GM19467 (cell line): ENCODE measurements around the gene SIMC1.
"Not testable (repeated sequence)": the region's sequence is repeated elsewhere in the genome, so short reads cannot be mapped to it uniquely, and the experiment has no call there.

Source experiments
- ATAC-seq: cut with Tn5 transposase; IDR thresholded peaks from one replicate; pipeline ENCODE4 v1.9.1; 2021; ENCODE audit warnings: mild to moderate bottlenecking, moderate library complexity; ENCODE audit not compliant: unreplicated experiment

Gene SIMC1

DNA sequence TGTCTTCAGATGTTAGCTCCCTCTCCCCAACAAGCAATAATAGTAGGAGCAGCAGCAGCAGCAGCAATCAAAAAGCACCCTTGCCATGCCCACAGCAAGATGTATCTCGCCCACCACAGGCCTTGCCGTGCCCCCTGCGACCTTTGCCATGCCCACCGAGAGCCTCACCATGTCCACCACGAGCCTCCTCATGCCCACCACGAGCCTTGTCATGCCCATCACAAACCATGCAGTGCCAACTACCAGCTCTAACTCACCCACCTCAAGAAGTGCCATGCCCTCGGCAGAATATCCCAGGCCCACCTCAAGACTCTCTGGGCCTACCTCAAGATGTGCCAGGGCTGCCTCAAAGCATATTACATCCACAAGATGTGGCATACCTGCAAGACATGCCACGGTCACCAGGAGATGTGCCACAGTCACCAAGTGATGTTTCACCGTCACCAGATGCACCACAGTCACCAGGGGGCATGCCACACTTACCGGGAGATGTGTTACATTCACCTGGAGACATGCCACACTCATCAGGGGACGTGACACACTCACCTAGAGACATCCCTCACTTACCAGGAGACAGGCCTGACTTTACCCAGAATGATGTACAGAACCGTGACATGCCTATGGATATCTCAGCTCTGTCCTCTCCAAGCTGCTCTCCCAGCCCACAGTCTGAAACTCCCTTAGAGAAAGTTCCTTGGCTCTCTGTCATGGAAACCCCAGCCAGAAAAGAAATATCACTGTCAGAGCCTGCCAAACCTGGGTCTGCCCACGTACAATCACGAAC, 52.0 kb downstream of the SIMC1 start:
- ATAC-seq = not testable (repeated sequence)

DNA sequence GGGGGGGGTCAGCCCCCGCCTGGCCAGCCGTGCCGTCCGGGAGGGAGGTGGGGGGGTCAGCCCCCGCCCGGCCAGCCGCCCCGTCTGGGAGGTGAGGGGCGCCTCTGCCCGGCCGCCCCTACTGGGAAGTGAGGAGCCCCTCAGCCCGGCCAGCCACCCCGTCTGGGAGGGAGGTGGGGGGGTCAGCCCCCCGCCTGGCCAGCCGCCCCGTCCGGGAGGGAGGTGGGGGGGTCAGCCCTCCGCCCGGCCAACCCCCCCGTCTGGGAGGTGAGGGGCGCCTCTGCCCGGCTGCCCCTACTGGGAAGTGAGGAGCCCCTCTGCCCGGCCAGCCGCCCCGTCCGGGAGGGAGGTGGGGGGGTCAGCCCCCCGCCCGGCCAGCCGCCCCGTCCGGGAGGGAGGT, 67.1 kb downstream of the SIMC1 start:
- ATAC-seq = not testable (repeated sequence)

DNA sequence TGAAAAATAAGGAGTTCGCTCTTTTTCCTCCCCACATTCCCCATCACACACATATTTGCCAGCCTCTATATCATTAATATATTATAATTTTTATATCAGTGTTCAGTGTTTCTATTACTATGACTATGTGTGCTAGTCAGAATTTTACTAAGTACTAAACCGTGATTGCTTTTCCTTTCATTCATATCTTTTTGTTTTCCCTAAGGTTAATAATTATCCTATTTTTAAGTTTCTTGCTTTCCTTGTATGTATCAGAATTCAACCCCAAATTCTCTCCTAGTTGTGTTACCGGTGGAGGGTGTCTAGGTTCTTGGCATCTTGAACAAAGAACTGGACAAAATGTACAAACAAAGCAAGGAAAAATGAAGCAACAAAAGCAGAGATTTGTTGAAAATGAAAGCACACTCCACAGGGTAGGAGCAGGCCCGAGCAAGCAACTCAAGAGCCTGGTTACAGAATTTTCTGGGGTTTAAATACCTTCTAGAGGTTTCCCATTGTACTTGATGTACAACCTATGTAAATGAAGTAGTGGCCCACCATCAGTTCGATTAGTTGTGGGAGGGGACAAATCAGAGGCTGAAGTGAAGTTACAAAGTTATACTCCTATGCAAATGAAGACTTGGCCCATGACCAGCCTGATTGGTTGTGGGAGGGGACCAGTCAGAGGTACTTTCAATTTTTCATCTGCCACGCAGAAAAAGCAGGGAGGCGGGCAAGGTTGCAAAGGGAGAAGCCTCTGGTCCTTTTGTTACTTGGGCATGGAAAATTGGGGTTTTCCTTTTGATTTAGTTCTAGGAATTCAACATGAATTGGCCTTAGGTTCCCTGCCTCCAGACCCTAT, 79.5 kb downstream of the SIMC1 start:
- no peak for ATAC-seq

DNA sequence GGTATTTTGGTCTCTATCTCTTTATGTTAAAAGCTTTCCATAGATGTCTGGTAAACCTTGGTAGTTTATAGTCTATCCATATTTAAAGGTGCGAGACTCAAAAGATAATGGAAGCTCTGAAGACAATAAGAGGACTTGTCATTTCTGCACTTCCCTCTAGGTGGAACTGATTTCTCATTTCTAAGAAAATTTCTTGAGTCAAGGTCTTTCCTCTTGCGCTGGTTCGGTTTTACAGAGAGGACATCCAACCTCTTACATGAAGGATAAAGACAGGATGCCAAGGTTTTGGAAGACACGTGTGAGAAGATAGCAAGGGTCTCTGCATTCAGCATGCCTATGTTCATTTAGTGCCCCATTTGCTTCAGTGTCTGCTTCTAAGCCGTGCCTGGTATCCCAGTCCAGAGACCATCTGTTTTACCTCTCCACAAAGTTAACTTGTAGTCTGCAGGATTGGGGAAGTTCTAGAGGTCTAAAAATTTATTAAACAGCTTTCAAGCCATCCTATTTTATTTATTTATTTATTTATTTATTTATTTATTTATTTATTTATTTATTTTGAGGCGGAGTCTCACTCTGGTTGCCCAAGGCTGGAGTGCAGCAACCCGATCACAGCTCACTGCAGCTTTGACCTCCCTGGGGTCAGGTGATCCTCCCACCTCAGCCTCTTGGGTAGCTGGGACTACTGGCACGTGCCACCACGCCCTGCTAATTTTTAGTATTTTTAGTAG, 81.8 kb downstream of the SIMC1 start:
- no peak for ATAC-seq

DNA sequence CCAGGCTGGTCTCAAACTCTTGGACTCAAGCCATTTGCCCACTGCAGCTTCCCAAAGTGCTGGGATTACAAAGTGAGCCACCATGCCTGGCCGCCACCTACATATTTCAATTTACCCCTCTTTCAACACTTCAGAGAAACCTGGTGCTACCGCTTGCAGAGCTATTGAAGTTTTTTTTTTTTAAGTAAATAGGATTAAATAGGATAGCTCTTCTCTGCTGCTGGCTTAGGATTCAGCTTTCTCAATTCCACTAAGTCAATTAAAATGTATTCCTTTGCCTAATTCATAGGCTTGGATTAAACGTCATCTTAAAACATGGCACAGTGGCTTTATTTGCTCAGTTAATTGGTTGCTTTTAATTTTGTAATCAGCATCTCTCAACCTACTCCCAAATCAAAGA, 82.4 kb downstream of the SIMC1 start:
- no peak for ATAC-seq

DNA sequence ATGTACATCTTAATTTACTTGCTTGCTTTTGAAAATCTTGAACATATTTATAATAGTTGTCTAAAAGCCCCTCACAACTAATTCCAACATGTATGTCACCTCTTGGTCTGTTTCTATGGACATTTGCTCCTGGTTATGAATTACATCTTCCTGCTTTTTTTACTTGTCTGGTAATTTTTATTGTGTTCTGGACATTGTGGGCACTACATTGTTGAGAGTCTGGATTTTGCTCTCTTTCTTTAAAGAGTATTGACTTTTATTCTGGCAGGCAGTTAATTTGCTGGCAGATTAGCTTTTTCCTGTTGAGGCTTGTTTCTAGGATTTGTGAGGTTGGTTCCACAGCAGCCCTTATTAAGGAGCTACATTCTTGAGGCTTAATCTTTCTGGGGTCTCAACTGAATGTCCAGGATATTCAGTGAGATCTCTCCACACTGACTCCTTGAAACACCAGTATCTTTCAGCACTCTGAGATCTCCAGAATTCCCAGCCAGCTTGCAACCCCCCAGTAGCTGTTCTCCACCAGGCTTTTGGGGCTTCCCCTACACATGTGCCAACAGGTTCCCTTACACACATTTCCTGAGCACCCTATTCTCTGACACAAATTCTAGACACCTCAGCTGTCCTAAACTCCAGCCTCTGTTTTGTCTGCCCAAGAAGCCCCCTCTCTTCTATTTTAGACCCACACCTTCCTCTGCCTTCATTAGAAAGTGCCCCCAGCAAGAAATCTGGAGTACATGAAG, 96.0 kb downstream of the SIMC1 start:
- no peak for ATAC-seq

DNA sequence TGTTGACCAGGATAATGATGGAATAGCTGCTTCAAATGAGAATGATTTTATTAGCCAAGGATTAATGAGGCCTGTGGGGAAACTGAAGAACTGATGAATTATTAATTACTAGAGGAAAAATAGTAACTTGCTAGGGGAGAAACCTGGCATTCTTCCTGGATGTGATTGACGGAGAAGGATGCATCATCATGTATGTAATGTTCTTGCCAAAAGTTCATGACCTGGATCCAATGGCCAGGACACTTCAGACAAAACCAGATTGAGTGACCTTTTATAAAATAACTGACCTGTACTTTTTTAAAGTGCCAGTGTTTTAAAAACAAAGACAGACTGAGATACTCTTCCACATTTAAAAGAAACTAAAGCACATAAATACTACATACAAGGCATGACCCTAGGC, 99.7 kb downstream of the SIMC1 start:
- ATAC-seq = no peak

DNA sequence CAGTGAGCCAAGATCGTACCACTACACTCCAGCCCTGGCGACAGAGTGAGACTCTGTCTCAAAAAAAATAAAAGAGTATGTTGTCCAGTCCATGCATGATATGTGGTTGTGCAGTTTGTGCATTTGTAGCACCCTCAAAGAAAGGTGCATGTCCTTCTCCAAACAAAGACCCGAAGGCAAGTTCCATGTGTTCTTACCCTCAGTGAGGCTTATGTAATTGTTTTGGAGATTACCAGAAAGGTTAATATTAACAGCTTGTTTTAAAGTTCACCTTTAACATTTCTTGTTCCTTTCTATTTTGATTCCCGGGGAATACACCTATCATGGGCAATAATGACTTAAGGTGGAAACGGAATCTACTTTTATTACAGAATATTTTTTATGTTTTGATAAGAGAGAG, 101.1 kb downstream of the SIMC1 start:
- ATAC-seq = no peak

DNA sequence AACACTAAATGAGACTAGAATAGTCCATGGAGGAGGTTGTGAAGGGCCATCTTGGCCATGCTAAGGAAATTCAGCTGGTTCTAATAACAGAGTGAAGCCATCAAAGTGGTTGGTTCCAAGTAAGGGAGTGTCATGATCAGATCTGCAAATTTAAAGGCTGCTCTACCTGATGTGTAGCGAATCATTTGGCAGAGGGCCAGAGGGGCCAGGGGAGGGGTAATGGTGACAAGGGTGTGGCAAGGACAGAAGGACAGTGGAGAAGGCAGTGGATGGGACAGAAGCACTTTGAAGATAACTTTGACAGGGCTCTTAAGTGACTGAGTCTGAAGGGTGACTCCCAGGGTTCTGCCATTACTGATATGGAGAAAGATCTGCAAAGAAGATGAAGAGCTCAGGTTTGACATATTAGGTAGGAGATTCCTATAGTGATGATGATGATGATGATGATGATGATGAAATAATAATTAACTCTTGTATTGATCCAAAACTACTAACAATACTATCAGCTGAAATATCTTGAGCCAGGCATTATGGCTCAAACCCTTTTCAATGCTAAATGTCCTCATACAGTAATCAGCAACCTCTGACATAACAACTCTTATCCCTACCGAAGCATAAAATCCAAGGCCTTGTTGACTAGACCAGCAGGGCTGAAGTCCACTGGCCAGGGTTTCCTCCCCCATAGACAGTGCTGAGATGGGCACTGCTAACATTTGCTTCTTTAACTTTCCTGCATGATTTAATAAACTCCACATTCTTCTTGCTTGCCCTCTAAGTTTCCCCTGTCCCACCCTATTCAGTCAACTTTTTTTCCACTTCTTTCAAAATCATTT, 103.3 kb downstream of the SIMC1 start:
- no peak for ATAC-seq

DNA sequence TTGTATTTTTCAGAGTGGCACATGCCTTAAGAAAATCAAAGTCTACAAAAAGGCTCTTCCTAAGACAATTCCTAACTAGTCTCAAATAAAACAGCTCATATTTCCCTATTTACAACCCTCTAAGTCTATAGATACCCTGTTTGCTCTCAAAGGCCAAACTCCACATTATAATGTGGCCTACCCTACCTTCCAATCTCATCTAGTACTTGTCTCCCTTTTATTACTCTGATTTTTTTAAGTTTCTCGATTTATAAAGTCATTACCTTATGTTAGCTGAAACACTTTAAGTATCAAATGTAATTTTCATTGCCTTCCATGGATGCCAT, 103.9 kb downstream of the SIMC1 start:
- ATAC-seq = no peak

DNA sequence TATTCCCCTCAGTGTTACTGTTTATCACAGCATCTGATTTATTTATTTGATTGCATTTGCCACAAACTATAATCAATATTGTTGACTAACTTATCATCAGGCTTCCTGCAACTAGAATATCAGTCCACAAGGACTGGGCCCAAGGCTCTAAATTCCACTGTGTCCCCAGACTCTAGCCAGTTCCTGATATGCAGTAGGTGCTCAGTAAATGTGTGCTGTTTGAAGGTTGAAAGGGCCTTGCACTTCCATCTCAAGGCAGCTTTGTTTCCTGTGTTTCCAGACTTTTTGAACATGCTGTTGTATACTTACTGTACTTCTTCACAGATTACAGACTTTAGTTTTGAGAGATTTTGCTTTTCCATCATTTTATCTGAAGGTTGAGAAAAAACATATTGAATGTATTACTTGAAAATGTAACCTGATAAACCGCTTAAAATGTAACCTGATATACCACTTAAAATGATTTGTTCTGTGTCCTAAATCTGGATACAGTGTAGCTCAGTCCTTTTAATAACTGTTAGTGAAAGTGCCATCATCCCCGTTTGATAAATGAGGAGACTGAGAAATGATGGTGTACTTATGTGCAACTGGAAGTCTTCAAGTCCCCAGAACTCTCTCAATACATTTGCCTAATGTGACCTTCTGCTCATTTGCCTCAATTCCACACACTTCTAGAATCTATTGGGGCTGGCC, 104.7 kb downstream of the SIMC1 start:
- no peak for ATAC-seq

DNA sequence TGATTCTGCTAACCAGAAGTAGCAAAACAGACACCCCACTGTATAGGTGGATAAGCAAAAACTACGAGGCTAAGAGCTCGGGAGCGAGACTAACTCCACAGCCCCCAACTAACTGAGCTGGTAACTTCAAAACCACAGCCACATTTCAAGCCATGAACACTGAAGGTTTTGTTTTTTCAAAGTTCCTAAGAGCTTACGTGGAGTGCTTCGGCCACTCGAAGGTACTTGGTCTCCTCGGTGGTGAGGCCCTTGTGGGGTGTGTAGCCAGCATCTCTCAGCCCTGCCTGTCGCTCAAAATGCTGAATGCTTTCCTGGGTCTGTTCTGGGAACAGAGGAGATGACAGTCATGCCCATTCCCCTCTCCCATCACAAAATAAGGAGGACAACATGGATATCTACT, 112.2 kb downstream of the SIMC1 start:
- ATAC-seq = no peak

DNA sequence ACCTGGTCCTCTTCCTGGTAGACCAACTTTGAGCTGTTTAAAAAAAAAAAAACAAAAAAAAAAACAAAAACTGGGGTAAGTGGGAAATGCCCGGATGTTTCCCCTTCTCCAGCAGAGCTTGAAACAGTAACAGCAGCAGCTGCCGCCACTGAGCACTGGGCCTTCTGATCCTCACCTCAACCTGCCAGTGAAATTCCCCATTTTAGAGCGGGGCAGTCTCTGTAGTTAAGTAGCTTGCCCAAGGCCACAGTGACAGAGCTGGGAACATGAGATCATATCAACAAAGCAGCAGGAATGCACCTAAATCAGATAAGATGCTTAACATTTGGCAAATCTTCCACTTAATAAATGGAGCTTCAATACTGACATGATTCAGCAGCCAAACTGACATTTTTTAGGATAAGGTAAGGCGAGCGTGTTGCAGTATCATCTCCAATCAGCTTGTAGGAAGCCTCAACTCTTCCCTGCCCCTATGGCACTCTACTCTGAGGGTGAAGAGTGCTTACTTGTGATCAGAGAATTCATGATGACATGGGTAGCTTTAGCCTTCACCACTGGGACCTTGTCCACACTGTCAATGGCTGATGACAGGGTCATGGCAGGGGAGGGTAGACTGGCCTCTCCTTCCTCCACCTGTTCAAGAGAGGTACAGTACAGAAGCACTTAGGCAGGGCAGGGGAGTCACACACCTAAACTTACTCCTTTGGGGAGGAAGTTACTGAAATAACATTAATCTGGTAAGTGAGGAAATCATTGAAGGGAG, 114.1 kb downstream of the SIMC1 start:
- ATAC-seq = no peak

DNA sequence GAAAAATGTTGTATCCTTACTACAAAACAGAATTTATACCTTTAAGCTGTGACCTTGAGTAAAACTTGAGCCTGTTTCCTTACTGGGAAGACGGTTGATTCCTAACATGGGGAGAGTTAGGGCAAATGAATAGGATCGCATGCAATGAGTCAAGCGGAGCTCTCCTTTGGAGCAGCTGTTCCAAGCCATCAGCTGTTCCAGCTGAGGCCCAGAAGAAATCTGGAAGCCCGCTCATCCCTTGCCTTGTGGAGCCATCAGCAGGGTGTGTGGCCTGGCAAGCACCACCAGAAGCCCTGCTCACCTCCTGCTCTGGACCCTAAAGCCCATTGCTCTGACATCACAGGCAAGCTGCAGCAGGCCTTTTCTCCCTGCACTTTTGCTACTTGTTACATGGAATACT, 115.3 kb downstream of the SIMC1 start:
- no peak for ATAC-seq

DNA sequence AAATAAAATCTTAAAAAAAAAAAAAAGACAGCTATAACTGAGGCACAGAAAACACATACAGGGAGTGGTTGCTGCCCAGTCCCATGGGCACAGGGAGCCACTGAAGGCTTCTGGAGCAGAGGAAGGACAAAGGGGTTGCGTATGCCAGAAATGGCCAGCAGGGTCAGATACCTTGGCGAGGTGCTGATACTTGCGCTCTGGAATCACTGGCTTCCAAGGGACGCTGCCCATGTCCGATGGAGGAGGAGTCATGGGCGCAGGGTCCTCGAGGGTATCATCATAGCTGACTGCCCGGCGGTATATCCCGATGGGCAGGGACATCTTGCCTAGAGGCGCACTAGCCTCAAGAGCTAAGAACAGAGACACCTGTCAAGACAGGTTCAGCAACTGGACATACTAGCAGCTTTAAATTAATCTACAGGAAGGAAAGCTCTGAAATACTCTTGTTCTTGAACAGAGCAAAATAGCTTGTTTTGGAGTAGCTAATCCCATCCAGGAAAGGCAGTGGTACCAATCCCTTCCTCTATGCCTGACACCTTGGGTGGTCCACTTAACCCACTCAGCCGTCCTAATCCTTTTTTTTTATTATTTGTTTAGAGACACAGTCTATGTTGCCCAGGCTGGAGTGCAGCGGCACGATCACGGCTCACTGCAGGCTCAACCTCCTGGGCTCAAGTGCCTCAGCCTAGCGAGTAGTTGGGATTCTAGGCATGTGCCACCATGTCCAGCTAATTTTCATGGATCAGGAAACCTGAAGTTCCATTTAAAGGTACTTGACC, 117.4 kb downstream of the SIMC1 start:
- no peak for ATAC-seq

DNA sequence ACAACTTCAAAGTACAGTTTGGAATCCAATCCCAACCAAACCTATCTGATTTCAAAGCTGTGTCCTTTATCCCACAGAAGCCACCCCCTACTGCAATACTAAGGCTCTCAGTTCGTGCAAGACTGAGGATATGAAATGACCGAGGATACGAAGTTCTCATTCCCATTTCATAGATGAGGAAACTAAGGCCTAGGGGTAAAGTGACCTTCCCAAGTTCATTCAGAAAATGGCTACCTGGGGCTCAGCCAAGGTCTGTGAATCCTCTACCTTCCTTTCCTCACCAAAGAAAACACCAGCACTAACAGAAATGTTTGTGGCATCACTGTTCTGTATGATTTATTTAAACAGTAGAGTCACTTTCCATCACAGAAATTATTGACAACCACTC, 117.9 kb downstream of the SIMC1 start:
- no peak for ATAC-seq

DNA sequence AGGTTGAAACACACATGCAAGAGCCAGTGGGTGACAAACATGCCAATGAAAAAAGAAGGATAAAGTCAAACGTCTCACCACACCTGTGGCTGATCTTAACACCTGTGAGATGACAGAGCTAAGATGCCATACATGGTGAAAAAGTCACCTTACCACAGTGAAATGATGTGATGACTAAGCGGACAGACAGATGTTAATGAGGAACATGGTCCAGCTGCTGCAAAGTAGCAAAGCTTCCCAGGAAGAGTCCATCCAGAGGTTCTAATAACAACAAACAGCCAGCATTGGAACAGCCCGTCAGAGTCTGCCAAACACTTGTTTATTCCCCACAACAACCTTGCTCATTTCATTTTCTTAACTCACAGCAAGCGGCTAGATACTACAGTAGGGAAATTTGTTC, 121.4 kb downstream of the SIMC1 start:
- no peak for ATAC-seq

DNA sequence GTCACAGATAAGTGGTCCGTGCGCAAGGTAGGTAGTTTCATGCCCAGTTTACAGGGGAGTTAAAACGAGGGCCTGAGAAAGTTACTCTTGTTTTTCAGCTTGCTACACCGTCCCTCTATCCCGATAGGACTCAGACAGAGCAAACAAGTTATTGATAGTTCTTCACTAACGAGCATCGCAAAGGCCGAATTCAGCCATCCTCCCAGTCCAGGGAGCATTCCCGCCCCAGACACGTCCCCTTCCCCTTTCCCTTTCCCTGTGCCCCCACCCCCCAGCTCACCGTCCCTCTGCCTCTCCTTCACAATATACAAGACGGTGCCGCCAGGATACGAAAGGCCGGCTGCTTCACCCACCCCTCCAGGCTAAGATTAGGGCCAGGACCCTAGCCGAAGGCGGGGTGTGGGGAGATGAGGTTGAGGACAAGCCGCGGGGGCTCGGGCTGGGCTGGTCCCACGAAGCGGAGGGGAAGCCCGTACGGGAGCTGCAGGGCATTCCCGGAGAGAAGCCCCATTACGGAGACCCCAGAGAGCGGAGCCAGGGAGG, 122.7 kb downstream of the SIMC1 start:
- no peak for ATAC-seq
